IgD-negative memory B cell (primary cell): Measurements from ENCODE around the gene GLIS1. TPM values are rescaled to one million over a fixed set of nuclear protein-coding genes. Genes with fewer than 3 reads are reported as not detected.

Experiments used
- H3K27ac Mint-ChIP-seq, 3 donors: one replicate each; pipeline ENCODE4 v1.8.0; 2020 to 2022; ENCODE audit warnings: mild to moderate bottlenecking in 3 of 3, mixed read lengths in 3 of 3, moderate library complexity in 1 of 3
- H3K27me3 Mint-ChIP-seq: one replicate; pipeline ENCODE4 v1.8.0; 2021; ENCODE audit warnings: mixed read lengths
- H3K36me3 Mint-ChIP-seq: one replicate; pipeline ENCODE4 v1.8.0; 2020; ENCODE audit warnings: mild to moderate bottlenecking, mixed read lengths
- H3K4me1 Mint-ChIP-seq, 3 donors: one replicate each; pipeline ENCODE4 v1.8.0; 2020 to 2022; ENCODE audit warnings: mixed read lengths in 3 of 3, mild to moderate bottlenecking in 1 of 3
- H3K4me3 Mint-ChIP-seq, 4 donors: one replicate each; pipeline ENCODE4 v1.8.0; 2020 to 2022; ENCODE audit warnings: mild to moderate bottlenecking in 4 of 4, mixed read lengths in 4 of 4, moderate library complexity in 3 of 4
- H3K9me3 Mint-ChIP-seq, 3 donors: one replicate each; pipeline ENCODE4 v1.8.0; 2020 to 2021; ENCODE audit warnings: mixed read lengths in 3 of 3, mild to moderate bottlenecking in 1 of 3
- polyA plus RNA-seq: library from polyadenylated mRNA; unstranded; fragments of 300-500 nt; fragmentation: Illumina TruSeq; gene quantifications from one replicate; pipeline ENCODE4 v1.2.3, GENCODE V29; 2021

Gene GLIS1
- polyA plus RNA-seq, 1 donor from 2014 or later = not detected

GRCh38 chr1:53686091-53686964 lies 52.6 kb downstream of the GLIS1 start:
- no peaks in the 10 kb centered on the region for H3K9me3 Mint-ChIP-seq
- H3K4me1 Mint-ChIP-seq = peaks cover 0 to 5% (median 0%) of the 10 kb centered on the region in 3 donors
- no peak overlapping the region for H3K4me3 Mint-ChIP-seq
- peak overlapping the region in 1 of 3 donors; percentile 84 for H3K27ac Mint-ChIP-seq
- H3K36me3 Mint-ChIP-seq = no peaks in the 10 kb centered on the region
- H3K27me3 Mint-ChIP-seq = peaks cover 40% of the 10 kb centered on the region

- no peaks in the 10 kb centered on the region for H3K36me3 Mint-ChIP-seq
- peaks cover 40% of the 10 kb centered on the region for H3K27me3 Mint-ChIP-seq
- no peak overlapping the region for H3K4me3 Mint-ChIP-seq
- no peaks in the 10 kb centered on the region for H3K9me3 Mint-ChIP-seq
- peaks cover 0 to 5% (median 0%) of the 10 kb centered on the region in 3 donors for H3K4me1 Mint-ChIP-seq
- H3K27ac Mint-ChIP-seq = no peak overlapping the region
Measured at GRCh38 chr1:53685272-53686051, 53.5 kb downstream of the GLIS1 start.

GRCh38 chr1:53684741-53685140 lies 54.2 kb downstream of the GLIS1 start:
- Mint-ChIP-seq H3K27ac (no peak overlapping the region), H3K4me1 (peaks cover 0 to 5% (median 0%) of the 10 kb centered on the region in 3 donors), H3K9me3 (no peaks in the 10 kb centered on the region), H3K4me3 (no peak overlapping the region), H3K36me3 (no peaks in the 10 kb centered on the region), H3K27me3 (peaks cover 40% of the 10 kb centered on the region)

GRCh38 chr1:53683986-53684740 lies 54.8 kb downstream of the GLIS1 start:
- H3K36me3 Mint-ChIP-seq = no peaks in the 10 kb centered on the region

GRCh38 chr1:53682881-53683280 lies 56.1 kb downstream of the GLIS1 start:
- Mint-ChIP-seq H3K27ac (peak overlapping the region in 1 of 3 donors; percentile 6), H3K36me3 (no peaks in the 10 kb centered on the region), H3K9me3 (no peaks in the 10 kb centered on the region), H3K4me3 (no peak overlapping the region), H3K4me1 (peaks cover 0 to 5% (median 0%) of the 10 kb centered on the region in 3 donors), H3K27me3 (peaks cover 38% of the 10 kb centered on the region)

More at GRCh38 chr1:53683986-53684740, 54.8 kb downstream of the GLIS1 start:
- Mint-ChIP-seq H3K9me3 (no peaks in the 10 kb centered on the region), H3K27ac (no peak overlapping the region), H3K4me3 (no peak overlapping the region), H3K4me1 (peaks cover 0 to 5% (median 0%) of the 10 kb centered on the region in 3 donors), H3K27me3 (peaks cover 38% of the 10 kb centered on the region)

GRCh38 chr1:53681977-53682685 lies 56.8 kb downstream of the GLIS1 start:
- H3K36me3 Mint-ChIP-seq = no peaks in the 10 kb centered on the region
- H3K4me3 Mint-ChIP-seq = peak overlapping the region in 1 of 4 donors; percentile 23
- H3K27me3 Mint-ChIP-seq = peaks cover 38% of the 10 kb centered on the region
- peaks cover 0 to 5% (median 0%) of the 10 kb centered on the region in 3 donors for H3K4me1 Mint-ChIP-seq
- H3K27ac Mint-ChIP-seq = no peak overlapping the region
- H3K9me3 Mint-ChIP-seq = no peaks in the 10 kb centered on the region

- Mint-ChIP-seq H3K36me3 (no peaks in the 10 kb centered on the region), H3K27ac (no peak overlapping the region), H3K9me3 (no peaks in the 10 kb centered on the region), H3K4me3 (peak overlapping the region in 2 of 4 donors; percentile 23 to 32), H3K4me1 (peaks cover 0 to 5% (median 0%) of the 10 kb centered on the region in 3 donors), H3K27me3 (peaks cover 33% of the 10 kb centered on the region)
Measured at GRCh38 chr1:53681351-53681976, 57.5 kb downstream of the GLIS1 start.

GRCh38 chr1:53680868-53681267 lies 58.1 kb downstream of the GLIS1 start:
- Mint-ChIP-seq H3K4me3 (no peak overlapping the region), H3K27ac (no peak overlapping the region), H3K4me1 (peaks cover 0 to 5% (median 0%) of the 10 kb centered on the region in 3 donors), H3K36me3 (no peaks in the 10 kb centered on the region), H3K9me3 (no peaks in the 10 kb centered on the region), H3K27me3 (peaks cover 28% of the 10 kb centered on the region)

- no peaks in the 10 kb centered on the region for H3K36me3 Mint-ChIP-seq
- H3K4me3 Mint-ChIP-seq = no peak overlapping the region
- H3K27ac Mint-ChIP-seq = no peak overlapping the region
- H3K27me3 Mint-ChIP-seq = peaks cover 16% of the 10 kb centered on the region
- H3K4me1 Mint-ChIP-seq = peaks cover 0 to 5% (median 0%) of the 10 kb centered on the region in 3 donors
- no peaks in the 10 kb centered on the region for H3K9me3 Mint-ChIP-seq
Measured at GRCh38 chr1:53678938-53679825, 59.8 kb downstream of the GLIS1 start.

- Mint-ChIP-seq H3K9me3 (no peaks in the 10 kb centered on the region), H3K27me3 (peaks cover 14% of the 10 kb centered on the region), H3K27ac (no peak overlapping the region), H3K36me3 (no peaks in the 10 kb centered on the region), H3K4me3 (no peak overlapping the region), H3K4me1 (peaks cover 0 to 5% (median 0%) of the 10 kb centered on the region in 3 donors)
Measured at GRCh38 chr1:53678507-53678906, 60.5 kb downstream of the GLIS1 start.

GRCh38 chr1:53678046-53678445 lies 60.9 kb downstream of the GLIS1 start:
- Mint-ChIP-seq H3K27ac (no peak overlapping the region), H3K36me3 (no peaks in the 10 kb centered on the region), H3K4me1 (peaks cover 0 to 5% (median 0%) of the 10 kb centered on the region in 3 donors), H3K27me3 (peaks cover 12% of the 10 kb centered on the region), H3K4me3 (no peak overlapping the region), H3K9me3 (no peaks in the 10 kb centered on the region)

- H3K36me3 Mint-ChIP-seq = no peaks in the 10 kb centered on the region
- no peak overlapping the region for H3K27ac Mint-ChIP-seq
- no peaks in the 10 kb centered on the region for H3K9me3 Mint-ChIP-seq
- peaks cover 0 to 5% (median 0%) of the 10 kb centered on the region in 3 donors for H3K4me1 Mint-ChIP-seq
- H3K27me3 Mint-ChIP-seq = peaks cover 12% of the 10 kb centered on the region
- H3K4me3 Mint-ChIP-seq = no peak overlapping the region
Measured at GRCh38 chr1:53677486-53677885, 61.5 kb downstream of the GLIS1 start.

- no peaks in the 10 kb centered on the region for H3K36me3 Mint-ChIP-seq
- H3K4me1 Mint-ChIP-seq = no peaks in the 10 kb centered on the region
- no peaks in the 10 kb centered on the region for H3K9me3 Mint-ChIP-seq
- no peak overlapping the region for H3K4me3 Mint-ChIP-seq
- peaks cover 1% of the 10 kb centered on the region for H3K27me3 Mint-ChIP-seq
- no peak overlapping the region for H3K27ac Mint-ChIP-seq
Measured at GRCh38 chr1:53672785-53673184, 66.2 kb downstream of the GLIS1 start.
